ENCODE measurements around the gene HOMER1.

The HOMER1 gene, protein sequence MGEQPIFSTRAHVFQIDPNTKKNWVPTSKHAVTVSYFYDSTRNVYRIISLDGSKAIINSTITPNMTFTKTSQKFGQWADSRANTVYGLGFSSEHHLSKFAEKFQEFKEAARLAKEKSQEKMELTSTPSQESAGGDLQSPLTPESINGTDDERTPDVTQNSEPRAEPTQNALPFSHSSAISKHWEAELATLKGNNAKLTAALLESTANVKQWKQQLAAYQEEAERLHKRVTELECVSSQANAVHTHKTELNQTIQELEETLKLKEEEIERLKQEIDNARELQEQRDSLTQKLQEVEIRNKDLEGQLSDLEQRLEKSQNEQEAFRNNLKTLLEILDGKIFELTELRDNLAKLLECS

DNA sequence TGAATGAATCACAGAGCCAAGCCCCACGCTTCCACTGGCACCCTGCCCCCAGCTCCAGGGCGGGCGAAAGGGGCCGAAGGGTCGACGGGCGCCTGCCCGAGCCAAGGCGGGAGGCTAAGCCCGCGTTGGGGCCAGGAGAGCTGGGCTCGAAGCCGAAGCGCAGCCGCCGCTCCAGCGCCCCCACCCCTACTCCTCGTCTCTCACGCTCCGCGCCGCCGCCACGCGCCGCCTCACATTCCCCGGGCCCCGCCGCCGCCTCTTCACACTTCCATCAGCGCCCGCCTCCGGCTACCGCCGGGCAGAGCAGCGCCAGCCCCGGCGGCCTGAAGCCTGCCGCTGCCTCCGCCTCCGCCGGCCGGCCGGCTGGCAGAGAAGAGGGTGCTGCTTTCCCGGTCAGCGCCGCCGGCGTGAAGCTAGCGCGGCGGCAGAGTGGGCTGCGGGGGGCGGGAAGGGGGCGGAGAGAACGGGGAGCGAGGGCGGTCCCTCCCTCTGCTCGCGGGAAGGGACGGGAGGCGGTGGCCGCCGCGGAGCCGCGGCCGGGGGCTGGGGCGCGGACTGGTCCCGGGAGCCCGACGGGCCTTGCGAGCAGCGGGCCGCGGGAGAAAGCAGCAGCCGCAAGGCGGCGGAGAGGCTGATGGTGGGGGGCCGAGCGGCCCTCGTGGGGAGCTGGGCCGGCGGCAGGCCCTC, at the start of gene HOMER1:
HOMER1 (minus strand) TSS at position 431 of the 687 bp plus-strand sequence. CDS start 1,360 bp downstream, outside the sequence.
- no peak for DNase-seq

DNA sequence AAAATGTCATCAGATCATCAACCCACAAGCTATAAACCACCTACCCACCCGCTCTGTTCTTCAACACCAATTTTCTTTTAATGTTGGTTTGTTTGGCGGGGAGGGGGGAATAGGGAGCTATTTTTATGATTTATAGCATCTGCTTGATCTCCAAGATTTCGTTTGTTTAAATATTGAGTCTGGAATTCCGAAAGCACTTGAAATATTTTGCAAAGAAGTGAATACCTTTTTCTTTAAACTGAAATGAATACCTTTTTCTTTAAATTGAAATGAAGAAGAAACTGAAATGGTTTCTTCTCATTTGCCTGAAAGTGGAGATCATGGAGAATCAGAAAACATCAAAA, 49.3 kb upstream of the HOMER1 start:
- DNase-seq = no peak

DNA sequence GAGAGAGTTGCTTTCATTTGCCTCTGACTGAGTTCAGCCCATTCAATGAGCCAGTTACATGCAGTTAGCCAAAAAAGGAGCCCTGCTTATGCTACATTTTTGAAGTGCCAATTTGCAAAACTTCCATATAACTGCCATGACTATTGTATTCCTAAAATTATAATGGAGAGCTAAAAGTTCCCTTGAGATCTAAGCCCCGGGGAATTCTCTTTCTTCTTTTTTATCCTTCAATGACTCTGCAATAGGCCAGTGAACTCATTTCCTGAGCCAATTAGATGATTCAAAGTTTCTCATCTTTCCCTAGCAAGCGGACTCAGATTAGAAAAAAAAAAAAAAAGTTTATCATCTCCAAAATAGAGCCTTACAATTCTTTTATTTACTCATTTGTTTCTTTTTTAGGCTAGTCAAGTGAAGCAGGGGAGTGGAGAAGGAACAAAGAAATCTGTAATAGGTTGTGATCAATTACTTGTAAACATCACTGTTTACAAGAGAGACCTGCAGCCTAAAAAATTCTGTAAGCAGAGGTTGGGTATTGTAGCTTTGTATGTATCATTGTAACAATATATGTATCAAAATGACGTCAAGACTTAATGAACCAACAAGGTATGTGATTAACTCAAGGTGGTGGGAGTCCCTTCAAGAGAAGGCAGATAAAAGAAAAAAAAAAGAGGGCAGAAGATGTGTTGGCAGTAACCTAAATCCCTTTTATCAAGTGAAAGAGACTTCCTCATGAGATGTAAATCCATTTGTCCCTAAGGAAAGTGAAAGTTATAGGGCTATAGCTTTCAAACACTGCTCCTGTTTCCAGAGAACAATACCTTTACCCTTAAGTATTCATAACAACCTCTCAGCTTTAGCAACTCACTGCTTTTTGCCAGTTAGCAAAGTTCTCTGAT, 48.7 kb upstream of the HOMER1 start:
- no peak for DNase-seq

DNA sequence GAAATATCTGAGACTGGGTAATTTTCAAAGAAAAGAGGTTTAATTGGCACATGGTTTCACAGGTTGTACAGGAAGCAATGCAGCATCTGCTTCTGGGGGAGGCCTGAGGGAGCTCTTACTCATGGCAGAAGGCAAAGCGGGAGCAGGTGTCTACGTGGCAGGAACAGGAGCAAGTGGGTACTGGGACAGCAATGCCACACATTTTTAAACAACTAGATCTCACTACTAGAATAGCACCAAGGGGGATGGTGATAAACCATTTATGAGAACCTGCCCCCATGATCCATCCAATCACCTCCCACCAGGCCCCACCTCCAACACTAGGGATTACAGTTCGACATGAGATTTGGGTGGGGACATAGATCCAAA, 47.6 kb upstream of the HOMER1 start:
- DNase-seq = no peak

DNA sequence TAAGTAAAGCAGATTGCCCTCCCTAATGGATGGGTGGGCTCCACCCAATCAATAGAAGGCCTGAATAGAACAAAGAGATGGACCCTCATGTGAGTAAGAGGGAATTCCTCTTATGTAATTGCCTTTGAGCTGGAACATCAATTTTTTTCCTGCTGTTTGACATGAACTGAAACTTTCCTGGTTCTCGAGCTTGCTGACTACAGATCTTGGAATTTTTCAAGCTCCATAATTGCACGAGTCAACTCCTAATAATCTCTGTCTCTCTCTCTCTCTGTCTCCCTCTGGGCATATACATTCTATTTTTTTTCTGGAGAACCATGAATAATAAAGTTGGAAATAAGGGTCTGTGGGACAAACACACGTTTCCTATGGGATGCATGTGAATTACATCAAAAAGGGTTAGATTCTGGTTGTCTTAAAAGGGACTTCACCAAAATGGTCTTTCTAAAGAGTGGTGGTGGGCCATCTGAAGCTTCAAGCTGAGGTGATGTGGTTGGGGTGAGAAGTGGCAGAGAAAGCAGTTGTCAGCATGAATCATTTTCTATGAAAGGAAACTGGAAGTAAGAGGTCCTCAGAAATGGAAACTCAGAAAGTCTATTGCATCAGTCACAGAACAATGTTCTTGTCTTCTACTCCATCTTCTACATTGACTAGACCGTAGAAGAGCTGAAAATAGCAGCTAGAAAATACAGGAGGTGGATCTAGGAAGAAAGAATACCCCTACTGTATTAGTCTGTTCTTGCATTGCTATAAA, 47.0 kb upstream of the HOMER1 start:
- no peak for DNase-seq

DNA sequence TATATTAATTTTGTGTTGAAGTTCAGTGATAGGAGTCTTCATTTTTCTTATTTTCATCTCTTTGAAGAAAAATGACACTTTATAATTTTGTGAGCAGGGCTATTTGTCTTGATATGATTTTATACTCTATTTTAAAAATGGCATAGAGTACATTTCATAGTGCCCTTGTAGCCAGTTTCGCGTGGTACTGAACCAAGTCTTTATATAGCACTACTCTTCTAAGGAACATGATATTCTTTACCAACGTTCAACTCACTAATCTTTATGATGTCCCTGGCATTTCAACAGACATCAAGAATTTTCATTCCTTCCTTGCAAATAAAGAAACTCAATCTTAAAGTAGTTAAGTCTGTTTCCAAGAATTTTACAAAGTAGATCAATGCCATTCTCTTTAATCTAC, 41.5 kb upstream of the HOMER1 start:
- DNase-seq = no peak

DNA sequence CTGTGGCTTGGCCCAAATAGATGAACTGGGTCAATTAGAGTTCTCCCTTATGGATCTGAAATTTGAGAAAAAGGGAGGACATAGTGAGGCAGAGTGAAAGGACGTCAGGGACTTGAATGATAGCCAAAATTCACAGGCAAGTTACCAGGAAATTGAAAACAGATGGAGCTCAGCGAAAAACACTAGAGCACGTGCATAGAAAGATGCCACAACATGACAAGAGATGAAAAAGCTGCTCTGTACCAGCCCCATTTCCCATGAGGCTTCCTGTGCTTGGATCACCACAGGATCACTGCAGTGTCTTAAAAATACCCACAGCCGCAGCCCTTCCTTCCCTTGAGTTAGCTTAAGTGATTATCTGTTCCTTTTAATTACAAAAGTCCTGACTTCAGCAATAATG, 39.0 kb upstream of the HOMER1 start:
- no peak for DNase-seq

DNA sequence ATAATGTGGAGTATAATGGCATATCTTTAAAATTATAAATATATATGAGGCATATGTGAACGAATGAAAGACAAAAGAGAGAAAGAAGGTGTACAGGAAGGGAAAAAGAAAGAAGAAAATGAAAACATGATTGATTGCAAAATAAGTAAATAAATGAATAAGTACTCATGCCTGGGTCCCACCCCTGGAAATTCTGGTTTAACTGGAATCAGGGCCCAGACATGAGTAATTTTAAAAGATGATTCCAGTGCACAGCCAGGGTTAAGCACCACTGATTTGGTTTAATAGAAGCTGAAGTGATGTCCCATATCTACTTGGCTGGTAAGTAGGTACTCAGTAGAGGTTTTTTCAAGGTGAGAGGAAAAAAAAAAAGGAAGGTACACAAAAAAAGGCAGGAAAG, 34.0 kb upstream of the HOMER1 start:
- no peak for DNase-seq

DNA sequence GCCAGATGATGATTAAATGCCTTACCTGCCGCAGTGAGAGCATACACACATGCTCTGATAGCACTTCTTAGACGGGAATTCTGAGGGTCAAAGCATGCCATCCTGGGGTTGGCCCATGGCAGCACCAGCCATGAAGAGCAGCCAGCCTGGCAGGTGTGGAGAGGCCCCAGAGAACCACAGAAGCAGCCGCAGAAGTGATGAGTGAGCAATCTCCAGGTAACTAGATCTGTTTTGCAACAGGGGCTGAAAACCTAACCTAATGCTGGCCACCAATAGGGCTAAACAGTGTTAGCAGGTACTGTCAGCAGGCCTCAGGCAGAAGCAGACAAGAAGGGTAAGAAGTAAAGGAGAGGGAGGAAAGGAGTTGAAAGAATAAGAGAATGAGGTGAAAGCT, 33.5 kb upstream of the HOMER1 start:
- no peak for DNase-seq

DNA sequence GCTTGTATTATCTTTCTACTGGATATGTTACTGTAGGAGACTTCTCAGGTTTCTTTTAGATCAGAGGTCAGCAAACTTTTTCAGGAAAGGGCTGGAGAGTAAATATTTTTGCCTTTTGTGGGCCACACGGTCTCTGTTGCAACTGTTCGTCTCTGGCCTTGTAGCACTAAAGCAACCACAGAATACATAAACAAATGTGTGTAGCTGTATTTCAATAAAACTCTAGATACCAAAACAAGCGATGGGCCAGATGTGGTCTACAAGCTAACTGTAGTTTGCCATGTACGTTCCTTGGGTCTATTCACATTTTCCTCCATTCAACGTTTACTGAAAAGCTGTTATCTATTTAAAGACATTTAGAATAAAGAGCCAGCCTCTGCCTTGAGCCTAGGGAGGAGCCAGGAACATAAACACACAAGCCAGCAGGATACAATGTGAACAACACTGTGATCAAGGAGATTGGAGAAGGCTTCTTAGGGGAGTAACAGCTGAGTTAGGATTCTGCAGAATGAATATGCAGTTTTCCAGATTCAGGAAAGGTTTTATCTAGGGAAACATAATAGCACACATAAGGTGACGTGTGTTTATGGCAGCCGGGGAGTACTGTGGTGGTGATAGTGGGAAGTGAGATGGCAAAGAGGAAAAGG, 33.0 kb upstream of the HOMER1 start:
- DNase-seq = no peak

DNA sequence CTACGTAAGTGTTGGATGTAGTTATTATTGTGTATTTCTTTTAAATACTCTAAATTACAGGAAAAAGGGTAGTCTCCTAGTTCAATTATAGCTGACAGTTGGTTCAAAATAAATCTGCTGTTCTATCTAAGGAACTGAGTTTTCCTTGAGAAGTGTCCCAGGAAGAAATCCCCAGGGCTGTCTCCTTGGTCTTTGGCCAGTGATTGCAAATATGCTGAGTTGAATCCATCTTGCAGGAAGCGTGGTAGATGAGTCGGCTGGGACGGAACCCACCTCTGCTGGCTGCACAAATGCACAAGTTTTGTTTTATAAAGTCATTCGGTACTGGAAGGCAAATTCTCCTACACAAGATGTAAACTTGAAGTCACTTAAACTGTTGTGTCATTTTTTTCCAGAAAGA, 30.2 kb upstream of the HOMER1 start:
- no peak for DNase-seq

DNA sequence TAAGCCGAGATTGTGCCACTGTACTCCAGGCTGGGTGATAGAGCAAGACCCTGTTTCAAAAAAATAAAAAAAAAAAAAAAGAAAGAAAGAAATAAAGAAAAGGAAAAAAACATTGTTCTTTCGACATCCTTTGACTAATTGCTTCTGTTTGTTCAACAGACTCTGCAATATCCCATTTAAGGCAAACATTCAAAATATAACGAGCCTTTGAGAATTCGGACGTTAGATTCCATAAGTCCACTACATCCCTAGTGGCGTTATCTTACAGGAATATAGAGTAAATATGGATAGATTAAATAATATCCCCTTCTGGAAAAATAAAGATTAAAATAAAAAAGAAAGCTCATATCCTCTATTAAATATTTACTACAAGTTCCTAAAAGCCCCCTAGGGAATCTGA, 27.0 kb upstream of the HOMER1 start:
- no peak for DNase-seq

DNA sequence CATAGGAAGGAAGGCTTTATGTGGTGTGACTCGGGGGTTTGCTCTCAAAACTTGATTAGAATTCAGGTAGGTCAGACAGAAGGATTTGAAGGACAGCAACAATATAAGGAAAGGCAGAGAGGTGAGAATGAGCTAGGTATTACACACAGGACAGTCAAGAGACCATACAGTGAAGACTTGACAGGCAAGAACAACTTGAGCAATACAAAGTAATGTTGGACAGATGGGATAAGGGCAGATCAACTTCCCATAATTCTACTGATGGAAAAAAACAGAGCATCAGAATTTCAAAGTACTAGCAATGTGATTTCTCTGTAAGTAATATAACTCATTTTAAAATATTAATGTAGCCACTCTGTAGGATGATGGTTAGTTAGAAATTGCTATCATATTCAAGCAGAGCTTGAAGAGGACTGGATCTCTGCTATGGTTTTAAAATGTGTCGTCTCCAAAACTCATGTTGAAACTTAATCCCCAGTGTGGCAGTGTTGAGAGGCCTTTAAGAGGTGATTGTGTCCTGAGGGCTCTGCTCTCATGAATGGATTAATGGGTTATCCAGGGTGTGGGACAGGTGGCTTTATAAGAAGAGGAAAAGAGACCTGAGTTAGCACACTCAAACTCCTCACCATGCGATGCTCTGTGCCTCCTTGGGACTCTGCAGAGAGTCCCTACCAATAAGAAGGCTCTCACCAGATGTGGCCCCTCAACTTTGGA, 22.4 kb upstream of the HOMER1 start:
- DNase-seq = peak; percentile 89

DNA sequence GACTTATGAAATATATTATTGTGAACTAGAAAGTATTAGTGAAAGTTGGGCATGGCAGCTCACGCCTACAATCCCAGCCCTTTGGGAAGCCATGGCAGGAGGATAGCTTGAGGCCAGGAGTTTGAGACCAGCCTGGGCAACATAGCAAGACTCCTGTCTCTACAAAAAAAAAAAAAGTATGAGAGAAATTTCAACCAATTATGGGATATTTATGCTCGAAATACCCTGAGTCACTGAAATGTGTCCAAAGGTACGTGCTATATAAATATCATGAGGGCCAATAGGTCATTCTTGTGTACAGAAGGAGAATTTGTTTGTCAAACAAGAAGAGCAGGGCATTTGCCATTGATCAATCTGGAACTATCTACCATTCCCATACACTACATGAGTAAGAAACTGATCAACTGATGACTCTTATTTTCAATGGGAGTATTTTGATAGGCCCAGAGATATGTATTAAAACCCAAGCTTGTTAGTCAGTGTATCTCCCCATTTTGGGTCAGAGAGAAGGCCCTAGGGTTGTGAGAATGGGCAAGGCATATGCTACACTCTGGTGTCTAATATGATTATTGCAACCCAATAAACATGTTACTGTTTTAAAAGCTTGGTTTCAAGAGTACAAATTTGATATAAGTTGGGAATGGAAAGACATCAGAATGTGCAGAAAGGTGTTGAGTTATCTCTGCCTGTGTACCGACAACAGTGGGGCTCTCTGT, 21.7 kb upstream of the HOMER1 start:
- no peak for DNase-seq

DNA sequence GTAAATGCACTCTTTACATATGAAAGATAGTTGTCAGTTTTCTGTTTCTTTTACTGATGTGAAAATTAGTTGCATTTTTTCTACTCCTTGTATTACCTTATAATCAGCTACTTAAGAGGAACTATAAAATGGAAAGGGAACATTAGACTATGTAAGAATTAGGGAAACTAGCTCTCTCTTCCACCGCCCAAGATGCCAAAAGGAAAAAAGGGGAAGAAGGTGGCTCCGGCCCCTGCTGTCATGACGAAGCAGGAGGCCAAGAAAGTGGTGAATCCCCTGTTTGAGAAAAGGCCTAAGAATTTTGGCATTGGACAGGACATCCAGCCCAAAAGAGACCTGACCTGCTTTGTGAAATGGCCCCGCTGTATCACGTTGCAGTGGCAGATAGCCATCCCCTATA, 15.2 kb upstream of the HOMER1 start:
- no peak for DNase-seq

DNA sequence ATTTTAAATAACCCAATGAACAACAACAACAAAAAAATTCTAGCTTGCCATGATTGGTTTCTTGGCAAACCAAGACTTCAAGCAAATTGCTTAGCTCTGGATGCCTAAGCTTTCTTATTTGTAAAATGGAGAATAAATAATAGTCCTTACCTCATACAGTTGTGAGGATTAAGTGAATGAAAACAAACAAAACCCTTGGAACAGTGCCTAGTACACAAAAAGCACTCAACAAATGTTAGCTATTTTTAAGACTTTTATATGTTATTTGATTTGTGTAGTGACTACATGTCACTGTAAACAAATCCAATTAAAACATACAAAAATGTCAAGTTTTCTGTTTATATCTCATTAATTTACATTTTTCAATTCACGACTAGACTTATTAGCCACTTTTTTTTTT, 13.5 kb upstream of the HOMER1 start:
- no peak for DNase-seq

DNA sequence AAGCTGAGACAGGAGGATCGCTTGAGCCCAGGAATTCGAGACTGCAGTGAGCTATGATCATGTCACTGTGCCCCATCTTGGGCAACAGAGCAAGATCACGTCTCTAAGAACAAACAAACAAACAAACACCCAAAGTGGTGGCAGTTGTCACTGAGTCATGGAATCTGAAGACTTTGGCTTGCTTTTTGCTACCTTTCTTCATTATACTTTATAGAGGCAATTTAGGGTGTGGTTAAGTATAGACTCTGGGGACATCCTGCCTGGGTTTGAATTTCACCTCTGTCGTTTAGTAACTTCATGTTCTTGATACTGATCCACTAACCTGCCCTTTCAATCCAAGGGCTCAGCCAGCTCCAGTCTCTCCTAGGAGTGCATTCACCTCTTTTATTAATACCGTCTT, 13.0 kb upstream of the HOMER1 start:
- no peak for DNase-seq

DNA sequence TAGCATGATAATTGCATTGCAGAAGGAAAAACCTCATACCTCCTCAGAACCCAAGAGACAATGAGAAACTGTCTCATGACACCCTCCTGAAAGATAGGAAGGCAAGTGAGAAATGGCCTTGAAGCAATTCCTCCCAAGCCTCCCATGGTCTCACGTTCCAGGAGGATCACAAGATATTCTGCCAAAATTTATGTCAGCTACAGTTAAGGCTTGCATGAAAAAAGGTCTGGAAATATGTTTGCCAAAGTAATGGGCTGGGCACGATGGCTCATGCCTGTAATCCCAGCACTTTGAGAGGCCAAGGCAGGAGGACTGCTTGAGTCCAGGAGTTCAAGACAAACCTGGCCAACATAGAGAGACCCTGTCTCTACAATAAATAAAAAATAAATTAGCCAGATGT, 12.6 kb upstream of the HOMER1 start:
- DNase-seq = no peak

DNA sequence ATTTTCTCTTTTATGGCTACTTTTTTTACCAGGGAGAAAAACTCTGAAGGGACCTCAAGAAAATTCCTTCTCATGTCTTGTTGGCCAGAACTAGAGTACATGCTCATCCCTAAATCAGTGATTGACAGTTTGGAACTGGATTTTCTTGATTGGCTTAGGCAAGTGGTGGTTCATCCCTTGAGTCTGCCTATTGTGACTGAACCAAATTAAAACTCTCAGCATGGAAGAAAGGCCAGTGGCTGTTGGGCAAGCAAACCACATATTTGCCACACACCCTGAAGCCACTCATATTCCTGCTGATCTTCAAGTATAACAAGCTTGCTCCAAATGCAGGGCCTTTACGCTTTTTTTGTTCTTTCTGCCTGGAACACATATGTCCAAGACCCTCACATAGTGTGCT, 7.2 kb upstream of the HOMER1 start:
- no peak for DNase-seq

DNA sequence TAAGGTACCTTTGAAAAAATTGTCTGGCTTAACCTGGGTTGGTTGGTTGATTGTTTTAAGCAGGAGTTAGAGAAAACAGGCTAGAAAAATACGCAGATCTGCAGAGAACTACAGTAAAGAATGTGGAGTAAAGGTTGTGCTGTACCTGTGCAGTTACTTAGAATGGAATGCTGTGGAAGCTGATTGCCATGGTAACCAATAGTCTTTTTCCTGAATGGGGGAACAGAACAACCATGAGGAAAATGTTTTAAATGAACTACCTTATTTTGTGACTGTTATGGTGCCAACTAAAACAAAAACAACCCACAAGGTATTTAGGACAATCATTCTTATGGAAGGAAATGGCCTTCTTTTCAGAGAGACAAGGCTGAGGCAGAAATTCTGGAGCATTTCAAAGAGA, 4.8 kb upstream of the HOMER1 start:
- no peak for DNase-seq

DNA sequence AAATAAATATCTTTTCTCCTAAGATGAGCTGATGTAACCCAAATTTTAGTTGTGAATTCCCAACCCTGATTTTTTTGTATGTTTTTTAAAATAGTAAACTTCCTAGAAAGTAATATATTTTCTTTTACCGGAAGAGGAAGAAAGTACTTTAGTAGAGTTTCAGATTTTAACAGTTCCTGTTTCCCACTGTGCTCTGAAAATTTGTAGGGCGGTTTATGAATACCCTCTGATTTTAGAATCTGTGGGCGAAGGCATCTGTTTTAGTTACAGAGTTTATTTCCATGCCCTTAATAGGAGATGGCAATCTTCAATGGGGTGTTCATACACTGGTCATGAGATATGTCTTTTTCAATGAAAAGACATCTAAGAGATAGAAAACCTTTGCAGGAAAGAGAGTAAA, 3.7 kb upstream of the HOMER1 start:
- DNase-seq = no peak

Data from NCI-H524 treated with DMSO at 0.1 percent for 48 hours (cell line).